HG03039 (cell line): ENCODE results near the gene FRMPD1.
"Not testable (repeated sequence)": the region's sequence is repeated elsewhere in the genome, so short reads cannot be mapped to it uniquely, and the experiment has no call there.

Experiments
- ATAC-seq: cut with Tn5 transposase; IDR thresholded peaks from one replicate; pipeline ENCODE4 v1.9.1; 2021; ENCODE audit warnings: mild to moderate bottlenecking, moderate library complexity; ENCODE audit not compliant: unreplicated experiment

Gene FRMPD1

GRCh38 chr9:37765263-37765662, 114.5 kb downstream of the FRMPD1 start:
- ATAC-seq = not testable (repeated sequence)

GRCh38 chr9:37769306-37769705, 118.6 kb downstream of the FRMPD1 start:
- ATAC-seq = no peak

GRCh38 chr9:37769995-37770394, 119.2 kb downstream of the FRMPD1 start:
- ATAC-seq = no peak

- no peak for ATAC-seq
Measured at GRCh38 chr9:37775216-37775919, 124.6 kb downstream of the FRMPD1 start.

- no peak for ATAC-seq
Measured at GRCh38 chr9:37776328-37776727, 125.6 kb downstream of the FRMPD1 start.

- ATAC-seq = no peak
Measured at GRCh38 chr9:37778534-37778933, 127.8 kb downstream of the FRMPD1 start.

GRCh38 chr9:37784291-37784615, 133.5 kb downstream of the FRMPD1 start:
- ATAC-seq = no peak

- ATAC-seq = peak; percentile 88
Measured at GRCh38 chr9:37784616-37785483, 134.1 kb downstream of the FRMPD1 start, which contains the start of gene EXOSC3. Gene EXOSC3, minus strand, starts transcription at chr9:37785064. Its CDS starts 20 bp downstream, at chr9:37785044.

GRCh38 chr9:37787059-37787458, 136.3 kb downstream of the FRMPD1 start:
- no peak for ATAC-seq

- ATAC-seq = no peak
Measured at GRCh38 chr9:37788332-37788731, 137.6 kb downstream of the FRMPD1 start.

- ATAC-seq = no peak
Measured at GRCh38 chr9:37790096-37790495, 139.3 kb downstream of the FRMPD1 start.

GRCh38 chr9:37792122-37792521, 141.4 kb downstream of the FRMPD1 start:
- no peak for ATAC-seq

- no peak for ATAC-seq
Measured at GRCh38 chr9:37796232-37796631, 145.5 kb downstream of the FRMPD1 start.
